Measurements from ENCODE around the gene SMARCB1. TPM values are rescaled to one million over a fixed set of nuclear protein-coding genes. Genes with fewer than 3 reads are reported as not detected.

SMARCB1 gene
- total RNA-seq, 1 donor from 2014 or later, result 21.8 TPM

DNA sequence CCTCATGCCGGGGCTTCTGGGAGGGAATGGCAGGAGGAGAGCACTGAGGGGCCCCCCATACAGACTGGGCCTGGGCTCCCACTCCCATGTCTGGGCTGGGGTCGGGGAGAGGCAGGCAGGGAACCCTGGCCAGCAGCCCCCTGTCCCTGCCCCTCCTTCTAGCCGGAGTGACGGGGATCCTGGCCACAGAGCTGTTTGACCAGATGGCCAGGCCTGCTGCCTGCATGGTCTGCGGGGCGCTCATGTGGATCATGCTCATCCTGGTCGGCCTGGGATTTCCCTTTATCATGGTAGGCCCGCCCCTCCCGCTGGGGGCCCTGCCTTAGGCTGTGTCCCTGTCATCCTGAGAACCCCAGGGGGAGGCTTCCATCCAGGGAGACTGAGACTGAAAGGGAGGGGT, 97.4 kb downstream of the SMARCB1 start:
- DNase-seq (ENCODE audit: low read depth in 2 of 2), result no peak

Other genes with a start within 250 kb of the SMARCB1 start
- not detected in 2 replicates for gene IGLL1, start 206.7 kb upstream of the SMARCB1 start, total RNA-seq
- gene DRICH1, start 154.6 kb upstream of the SMARCB1 start, total RNA-seq, result not detected in 2 replicates
- gene RGL4, start 96.0 kb upstream of the SMARCB1 start, total RNA-seq, result not detected in 2 replicates
- gene ZNF70, start 35.9 kb upstream of the SMARCB1 start, total RNA-seq, result 1.3 and 1.8 TPM in 2 replicates
- not detected in 2 replicates for gene VPREB3, start 32.5 kb upstream of the SMARCB1 start, total RNA-seq
- gene C22orf15, start 24.0 kb upstream of the SMARCB1 start, total RNA-seq, result under 0.01 and 0.44 TPM in 2 replicates
- gene CHCHD10, start 19.0 kb upstream of the SMARCB1 start, total RNA-seq, result 5.7 and 10.3 TPM in 2 replicates
- 3.4 and 5.0 TPM in 2 replicates for gene MMP11, start 14.1 kb upstream of the SMARCB1 start, total RNA-seq
- 0.40 and 0.44 TPM in 2 replicates for gene DERL3, start 52.0 kb downstream of the SMARCB1 start, total RNA-seq
- 4.0 and 4.4 TPM in 2 replicates for gene SLC2A11, start 70.9 kb downstream of the SMARCB1 start, total RNA-seq
- 331 and 355 TPM in 2 replicates for gene MIF, start 107.4 kb downstream of the SMARCB1 start, total RNA-seq
- gene GSTT2B, start 174.2 kb downstream of the SMARCB1 start, total RNA-seq, result 0.65 and 4.0 TPM in 2 replicates
- gene DDTL, start 179.9 kb downstream of the SMARCB1 start, total RNA-seq, result 4.4 and 6.5 TPM in 2 replicates
- gene DDT, start 187.5 kb downstream of the SMARCB1 start, total RNA-seq, result 106 and 113 TPM in 2 replicates
- gene GSTT2, start 193.2 kb downstream of the SMARCB1 start, total RNA-seq, result 0.20 TPM in 1 of 2 replicates, not detected in the other
- not detected in 2 replicates for gene GSTT4, start 218.5 kb downstream of the SMARCB1 start, total RNA-seq
- gene CABIN1, start 224.3 kb downstream of the SMARCB1 start, total RNA-seq, result 16.1 and 22.6 TPM in 2 replicates